ENCODE data around the gene CLRN1. TPM values are rescaled to one million over a fixed set of nuclear protein-coding genes. Genes with fewer than 3 reads are reported as not detected.

CLRN1 gene
- total and polyA plus RNA-seq, 4 donors, result 0.24 TPM; not detected in 3

GRCh38 chr3:150984066-150984465 is 11.5 kb upstream of the CLRN1 start:
- Histone ChIP-seq H3K27ac (ENCODE audit: low read depth, low read length) (no peak overlapping the region), H3K4me1 (ENCODE audit: control insufficient read depth, insufficient read depth, low read length) (no peaks in the 10 kb centered on the region), H3K27me3 (ENCODE audit: control insufficient read depth, insufficient read depth, low read length) (no peaks in the 10 kb centered on the region), H3K9me3 (ENCODE audit: control insufficient read depth, insufficient read depth, low read length) (no peaks in the 10 kb centered on the region), H3K36me3 (ENCODE audit: control insufficient read depth, insufficient read depth, low read length) (no peaks in the 10 kb centered on the region), H3K4me3 (ENCODE audit: low read depth, low read length) (no peak overlapping the region)
- no peak for DNase-seq (ENCODE audit: low read depth in 4 of 6, low spot score in 6 of 6)

GRCh38 chr3:150978566-150979148 is 6.1 kb upstream of the CLRN1 start:
- Histone ChIP-seq H3K36me3 (ENCODE audit: control insufficient read depth, insufficient read depth, low read length) (no peaks in the 10 kb centered on the region), H3K27me3 (ENCODE audit: control insufficient read depth, insufficient read depth, low read length) (no peaks in the 10 kb centered on the region), H3K4me3 (ENCODE audit: low read depth, low read length) (no peak overlapping the region), H3K27ac (ENCODE audit: low read depth, low read length) (no peak overlapping the region), H3K4me1 (ENCODE audit: control insufficient read depth, insufficient read depth, low read length) (no peaks in the 10 kb centered on the region), H3K9me3 (ENCODE audit: control insufficient read depth, insufficient read depth, low read length) (no peaks in the 10 kb centered on the region)
- 50% methylated on average over 1 of the region's 4 CpGs for WGBS (ENCODE audit: insufficient coverage)
- no peak for DNase-seq (ENCODE audit: low read depth in 4 of 6, low spot score in 6 of 6)

GRCh38 chr3:150975992-150976368 is 3.5 kb upstream of the CLRN1 start:
- H3K27ac ChIP-seq (ENCODE audit: low read depth, low read length), result no peak overlapping the region
- no peaks in the 10 kb centered on the region for H3K4me1 ChIP-seq (ENCODE audit: control insufficient read depth, insufficient read depth, low read length)

GRCh38 chr3:150975086-150975991 is 2.8 kb upstream of the CLRN1 start:
- no peak overlapping the region for H3K27ac ChIP-seq (ENCODE audit: low read depth, low read length)
- H3K36me3 ChIP-seq (ENCODE audit: control insufficient read depth, insufficient read depth, low read length), result no peaks in the 10 kb centered on the region
- WGBS (ENCODE audit: insufficient coverage), result 100% methylated on average over 1 of the region's 7 CpGs
- H3K4me1 ChIP-seq (ENCODE audit: control insufficient read depth, insufficient read depth, low read length), result no peaks in the 10 kb centered on the region
- no peak overlapping the region for H3K4me3 ChIP-seq (ENCODE audit: low read depth, low read length)
- no peaks in the 10 kb centered on the region for H3K9me3 ChIP-seq (ENCODE audit: control insufficient read depth, insufficient read depth, low read length)
- no peaks in the 10 kb centered on the region for H3K27me3 ChIP-seq (ENCODE audit: control insufficient read depth, insufficient read depth, low read length)
- peak in 1 of 6 donors; percentile 8 for DNase-seq (ENCODE audit: low read depth in 4 of 6, low spot score in 6 of 6)

More at GRCh38 chr3:150975992-150976368, 3.5 kb upstream of the CLRN1 start:
- H3K27me3 ChIP-seq (ENCODE audit: control insufficient read depth, insufficient read depth, low read length), result no peaks in the 10 kb centered on the region
- H3K4me3 ChIP-seq (ENCODE audit: low read depth, low read length), result no peak overlapping the region
- no CpG with 5 or more reads among the region's 3 CpGs for WGBS (ENCODE audit: insufficient coverage)
- DNase-seq (ENCODE audit: low read depth in 4 of 6, low spot score in 6 of 6), result peak in 1 of 6 donors; percentile 10
- H3K9me3 ChIP-seq (ENCODE audit: control insufficient read depth, insufficient read depth, low read length), result no peaks in the 10 kb centered on the region
- no peaks in the 10 kb centered on the region for H3K36me3 ChIP-seq (ENCODE audit: control insufficient read depth, insufficient read depth, low read length)

GRCh38 chr3:150970665-150971324 is 1.7 kb downstream of the CLRN1 start:
- Histone ChIP-seq H3K4me3 (ENCODE audit: low read depth, low read length) (no peak overlapping the region), H3K27ac (ENCODE audit: low read depth, low read length) (no peak overlapping the region), H3K4me1 (ENCODE audit: control insufficient read depth, insufficient read depth, low read length) (no peaks in the 10 kb centered on the region), H3K9me3 (ENCODE audit: control insufficient read depth, insufficient read depth, low read length) (no peaks in the 10 kb centered on the region), H3K27me3 (ENCODE audit: control insufficient read depth, insufficient read depth, low read length) (no peaks in the 10 kb centered on the region), H3K36me3 (ENCODE audit: control insufficient read depth, insufficient read depth, low read length) (no peaks in the 10 kb centered on the region)
- no peak for DNase-seq (ENCODE audit: low read depth in 4 of 6, low spot score in 6 of 6)
- WGBS (ENCODE audit: insufficient coverage), result 67% methylated on average over 5 of the region's 6 CpGs

GRCh38 chr3:150968341-150969035 is 4.0 kb downstream of the CLRN1 start:
- no peaks in the 10 kb centered on the region for H3K4me1 ChIP-seq (ENCODE audit: control insufficient read depth, insufficient read depth, low read length)
- WGBS (ENCODE audit: insufficient coverage), result no CpG with 5 or more reads among the region's 4 CpGs
- peak in 1 of 6 donors; percentile 37 for DNase-seq (ENCODE audit: low read depth in 4 of 6, low spot score in 6 of 6)
- H3K9me3 ChIP-seq (ENCODE audit: control insufficient read depth, insufficient read depth, low read length), result no peaks in the 10 kb centered on the region
- no peak overlapping the region for H3K27ac ChIP-seq (ENCODE audit: low read depth, low read length)
- no peaks in the 10 kb centered on the region for H3K27me3 ChIP-seq (ENCODE audit: control insufficient read depth, insufficient read depth, low read length)
- no peaks in the 10 kb centered on the region for H3K36me3 ChIP-seq (ENCODE audit: control insufficient read depth, insufficient read depth, low read length)
- no peak overlapping the region for H3K4me3 ChIP-seq (ENCODE audit: low read depth, low read length)

GRCh38 chr3:150965436-150965835 is 7.1 kb downstream of the CLRN1 start:
- no peaks in the 10 kb centered on the region for H3K27me3 ChIP-seq (ENCODE audit: control insufficient read depth, insufficient read depth, low read length)
- no peaks in the 10 kb centered on the region for H3K9me3 ChIP-seq (ENCODE audit: control insufficient read depth, insufficient read depth, low read length)
- DNase-seq (ENCODE audit: low read depth in 4 of 6, low spot score in 6 of 6), result no peak
- no peak overlapping the region for H3K27ac ChIP-seq (ENCODE audit: low read depth, low read length)
- WGBS (ENCODE audit: insufficient coverage), result 71% methylated on average over 1 of the region's 2 CpGs
- no peak overlapping the region for H3K4me3 ChIP-seq (ENCODE audit: low read depth, low read length)
- no peaks in the 10 kb centered on the region for H3K36me3 ChIP-seq (ENCODE audit: control insufficient read depth, insufficient read depth, low read length)
- no peaks in the 10 kb centered on the region for H3K4me1 ChIP-seq (ENCODE audit: control insufficient read depth, insufficient read depth, low read length)

- no peaks in the 10 kb centered on the region for H3K4me1 ChIP-seq (ENCODE audit: control insufficient read depth, insufficient read depth, low read length)
- H3K27ac ChIP-seq (ENCODE audit: low read depth, low read length), result no peak overlapping the region
- H3K36me3 ChIP-seq (ENCODE audit: control insufficient read depth, insufficient read depth, low read length), result no peaks in the 10 kb centered on the region
- no peaks in the 10 kb centered on the region for H3K27me3 ChIP-seq (ENCODE audit: control insufficient read depth, insufficient read depth, low read length)
- H3K9me3 ChIP-seq (ENCODE audit: control insufficient read depth, insufficient read depth, low read length), result no peaks in the 10 kb centered on the region
- peak in 1 of 6 donors; percentile 38 for DNase-seq (ENCODE audit: low read depth in 4 of 6, low spot score in 6 of 6)
- WGBS (ENCODE audit: insufficient coverage), result no CpG with 5 or more reads among the region's 4 CpGs
- H3K4me3 ChIP-seq (ENCODE audit: low read depth, low read length), result no peak overlapping the region
Measured at GRCh38 chr3:150961949-150962348, 10.6 kb downstream of the CLRN1 start.

Data from spinal cord (tissue), 10 donors.